Glutamatergic neuron (in vitro differentiated cells): Measurements from ENCODE around the gene H2BK1. TPM values are rescaled to one million over a fixed set of nuclear protein-coding genes. Genes with fewer than 3 reads are reported as not detected.

Experiments
- DNase-seq: peaks from one replicate; pipeline ENCODE4 v3.0.0; 2022
- H3K27ac Mint-ChIP-seq: one replicate; pipeline ENCODE4 v1.8.0; 2020; ENCODE audit warnings: mild to moderate bottlenecking, mixed read lengths, inconsistent platforms; ENCODE audit not compliant: unreplicated experiment
- H3K27me3 Mint-ChIP-seq: one replicate; pipeline ENCODE4 v1.8.0; 2020; ENCODE audit warnings: mild to moderate bottlenecking, moderate library complexity, mixed read lengths, inconsistent platforms; ENCODE audit not compliant: unreplicated experiment
- H3K36me3 Mint-ChIP-seq: one replicate; pipeline ENCODE4 v1.8.0; 2020; ENCODE audit warnings: mild to moderate bottlenecking, mixed read lengths, inconsistent platforms; ENCODE audit not compliant: unreplicated experiment
- H3K4me1 Mint-ChIP-seq: one replicate; pipeline ENCODE4 v1.8.0; 2020; ENCODE audit warnings: mild to moderate bottlenecking, low read depth, mixed read lengths, inconsistent platforms; ENCODE audit not compliant: unreplicated experiment
- H3K4me3 Mint-ChIP-seq: one replicate; pipeline ENCODE4 v1.8.0; 2020; ENCODE audit warnings: mild to moderate bottlenecking, mixed read lengths, inconsistent platforms; ENCODE audit not compliant: unreplicated experiment
- H3K9me3 Mint-ChIP-seq: one replicate; pipeline ENCODE4 v1.8.0; 2020; ENCODE audit warnings: mild to moderate bottlenecking, moderate library complexity, mixed read lengths, inconsistent platforms; ENCODE audit not compliant: unreplicated experiment
- total RNA-seq: library from RNA; stranded (reverse); fragmentation: NEBNext Ultra II Directional; extraction: Animal tissue kit (Norgen Biotek cat#: 25700); gene quantifications from one replicate; pipeline ENCODE4 v1.2.1, GENCODE V29; 2021; ENCODE audit not compliant: unreplicated experiment
- TF ChIP-seq, protein P1 (sequence below): fragments of 200-600 bp; sonication (generic); IDR thresholded peaks from one replicate; pipeline ENCODE4 v1.5.0; 2021; ENCODE audit not compliant: partially characterized antibody, unreplicated experiment

Gene H2BK1
- total RNA-seq, 1 donor from 2014 or later, result not detected

DNA sequence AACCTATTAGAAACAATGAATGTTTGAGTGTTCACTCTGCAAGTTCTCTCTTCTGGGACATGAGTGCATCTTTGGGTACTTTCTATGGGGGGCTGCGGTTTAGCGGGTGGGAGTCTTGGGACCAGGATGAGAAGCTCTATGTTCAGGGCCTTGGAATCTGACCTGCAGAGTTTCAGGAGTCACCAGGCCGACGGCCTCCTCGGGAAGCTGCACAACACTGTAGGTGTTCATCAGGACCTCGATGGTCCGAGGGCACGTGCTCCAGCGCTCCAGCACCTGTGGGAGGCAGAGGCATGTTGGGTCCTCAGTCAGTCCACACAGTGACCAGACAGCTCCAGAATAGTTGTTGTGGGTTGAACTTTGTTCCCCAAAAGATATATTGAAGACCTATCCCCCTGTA is 33.9 kb downstream of the H2BK1 start:
- Mint-ChIP-seq H3K9me3 (peaks cover 12% of the 10 kb centered on the region), H3K27ac (no peak overlapping the region), H3K4me1 (peaks cover 15% of the 10 kb centered on the region), H3K36me3 (peaks cover 10% of the 10 kb centered on the region), H3K4me3 (no peak overlapping the region), H3K27me3 (peaks cover 18% of the 10 kb centered on the region)
- TF ChIP-seq, protein P1, sequence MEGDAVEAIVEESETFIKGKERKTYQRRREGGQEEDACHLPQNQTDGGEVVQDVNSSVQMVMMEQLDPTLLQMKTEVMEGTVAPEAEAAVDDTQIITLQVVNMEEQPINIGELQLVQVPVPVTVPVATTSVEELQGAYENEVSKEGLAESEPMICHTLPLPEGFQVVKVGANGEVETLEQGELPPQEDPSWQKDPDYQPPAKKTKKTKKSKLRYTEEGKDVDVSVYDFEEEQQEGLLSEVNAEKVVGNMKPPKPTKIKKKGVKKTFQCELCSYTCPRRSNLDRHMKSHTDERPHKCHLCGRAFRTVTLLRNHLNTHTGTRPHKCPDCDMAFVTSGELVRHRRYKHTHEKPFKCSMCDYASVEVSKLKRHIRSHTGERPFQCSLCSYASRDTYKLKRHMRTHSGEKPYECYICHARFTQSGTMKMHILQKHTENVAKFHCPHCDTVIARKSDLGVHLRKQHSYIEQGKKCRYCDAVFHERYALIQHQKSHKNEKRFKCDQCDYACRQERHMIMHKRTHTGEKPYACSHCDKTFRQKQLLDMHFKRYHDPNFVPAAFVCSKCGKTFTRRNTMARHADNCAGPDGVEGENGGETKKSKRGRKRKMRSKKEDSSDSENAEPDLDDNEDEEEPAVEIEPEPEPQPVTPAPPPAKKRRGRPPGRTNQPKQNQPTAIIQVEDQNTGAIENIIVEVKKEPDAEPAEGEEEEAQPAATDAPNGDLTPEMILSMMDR, result no peak
- DNase-seq, result no peak

DNA sequence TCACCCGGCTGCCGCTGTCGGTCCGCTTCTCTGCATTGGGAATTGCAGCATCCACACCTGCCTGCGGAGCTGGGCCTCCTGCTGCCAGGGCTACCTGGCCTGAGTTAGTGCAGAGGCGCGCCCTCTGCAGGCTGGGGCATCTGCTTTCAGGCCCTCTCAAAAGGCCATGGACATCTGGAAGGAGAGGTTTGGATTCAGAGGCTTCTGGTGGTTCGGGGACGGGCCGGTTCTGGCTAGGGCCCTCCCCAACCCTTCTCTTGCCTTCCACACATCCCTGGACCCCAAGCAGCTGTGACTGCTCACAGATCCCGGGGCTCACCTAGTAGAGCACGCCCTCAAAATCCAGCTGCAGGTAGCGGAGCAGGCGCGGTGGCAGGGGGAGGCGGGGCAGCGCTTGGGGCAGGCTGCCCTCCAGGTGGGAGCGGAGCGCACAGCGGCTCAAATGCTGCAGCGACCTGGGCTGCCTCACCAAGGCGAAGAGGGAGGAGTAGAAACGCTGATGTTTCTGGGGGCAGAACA is 34.4 kb downstream of the H2BK1 start:
- Mint-ChIP-seq H3K36me3 (peaks cover 10% of the 10 kb centered on the region), H3K9me3 (peaks cover 12% of the 10 kb centered on the region), H3K27ac (no peak overlapping the region), H3K4me1 (peaks cover 15% of the 10 kb centered on the region), H3K27me3 (peaks cover 18% of the 10 kb centered on the region), H3K4me3 (no peak overlapping the region)
- no peak for DNase-seq
- TF ChIP-seq, protein P1, result no peak

DNA sequence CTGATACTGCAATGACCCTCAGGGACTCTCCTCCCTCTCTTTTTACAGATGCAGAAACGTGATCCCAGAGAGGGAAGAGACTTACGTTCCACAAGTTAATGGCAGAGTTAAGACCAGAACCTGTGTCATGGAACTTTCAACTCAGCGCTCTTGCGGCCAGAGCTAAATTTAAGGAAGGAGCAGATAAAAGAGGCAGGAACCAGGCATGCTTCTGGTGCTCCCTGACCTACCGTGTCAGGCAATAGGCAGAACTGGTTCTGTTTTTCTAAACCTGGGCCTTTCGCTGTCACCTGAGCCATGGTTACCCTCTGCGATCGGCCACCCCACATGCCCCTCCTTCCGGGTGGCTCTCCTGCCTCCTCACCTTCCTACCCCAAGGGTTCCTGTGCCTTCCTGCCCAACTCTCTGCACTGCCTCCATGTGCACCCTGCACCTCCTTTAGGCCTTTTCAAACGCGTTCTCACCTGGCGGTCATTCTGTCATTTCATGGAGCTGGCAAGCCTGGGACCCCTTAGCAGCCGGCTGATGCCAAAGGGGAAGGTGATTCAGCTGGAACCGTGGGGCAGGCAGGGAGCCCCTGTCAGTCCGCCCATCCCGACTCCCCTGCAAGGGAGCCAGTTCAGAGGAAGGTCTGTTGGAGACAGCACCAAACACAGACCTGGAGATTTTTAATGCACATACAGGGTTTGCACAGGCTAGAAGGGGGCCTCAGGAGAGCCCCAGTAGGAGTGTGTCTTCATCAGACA is 35.1 kb downstream of the H2BK1 start:
- Mint-ChIP-seq H3K9me3 (peaks cover 12% of the 10 kb centered on the region), H3K27me3 (peaks cover 14% of the 10 kb centered on the region), H3K4me1 (peaks cover 12% of the 10 kb centered on the region), H3K27ac (no peak overlapping the region), H3K36me3 (peaks cover 10% of the 10 kb centered on the region), H3K4me3 (peak overlapping the region; percentile 25)
- TF ChIP-seq, protein P1, result no peak
- DNase-seq, result no peak

DNA sequence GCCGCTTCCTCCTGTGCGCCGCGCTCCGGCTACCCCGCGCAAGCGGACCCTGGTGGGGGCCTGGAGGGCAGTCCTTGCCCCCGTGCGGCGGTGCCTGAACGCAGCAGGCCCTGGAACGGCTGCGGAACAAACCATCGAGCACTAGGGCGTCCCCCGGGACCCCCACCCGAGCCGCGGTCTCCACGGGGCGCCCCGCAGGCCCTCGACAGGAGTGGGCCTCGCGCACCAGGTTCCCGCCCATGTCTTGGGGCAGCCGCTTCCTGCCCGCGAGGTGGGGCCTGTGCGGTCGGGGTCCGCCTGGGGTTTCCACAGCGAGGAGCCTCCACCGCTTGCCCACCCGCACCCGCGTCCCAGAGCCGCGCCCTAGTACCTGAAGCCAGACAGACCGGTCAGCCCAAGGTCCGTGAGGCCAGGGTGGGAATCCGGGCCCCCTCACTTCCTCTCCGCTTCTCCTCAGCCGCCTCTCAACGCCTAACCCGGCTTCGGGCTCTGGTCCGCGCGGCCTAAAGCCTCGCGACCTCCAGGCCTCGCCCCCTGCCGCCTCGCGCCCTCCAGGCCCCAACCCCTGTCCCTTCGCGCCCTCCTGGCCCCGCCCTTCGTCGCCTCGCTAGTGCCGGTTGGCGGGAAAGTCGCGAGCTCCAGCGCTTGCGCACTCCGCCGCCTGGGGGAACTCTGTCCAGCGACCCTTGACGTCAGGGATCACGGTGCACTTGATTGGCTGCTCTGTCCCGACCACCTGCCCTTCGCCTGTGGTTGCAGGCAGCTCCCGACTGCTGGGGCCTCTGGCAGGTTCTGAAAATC is 35.8 kb downstream of the H2BK1 start:
- Mint-ChIP-seq H3K9me3 (peaks cover 14% of the 10 kb centered on the region), H3K4me3 (no peak overlapping the region), H3K4me1 (peaks cover 9% of the 10 kb centered on the region), H3K27ac (no peak overlapping the region), H3K27me3 (peaks cover 16% of the 10 kb centered on the region), H3K36me3 (peaks cover 10% of the 10 kb centered on the region)
- DNase-seq, result no peak
- TF ChIP-seq, protein P1, result no peak
